CD4-positive, alpha-beta T cell treated with Interleukin-17A for 1 hour (primary cell): ENCODE measurements around the gene CCDC92.

ENCODE experiments used
- DNase-seq: peaks from one replicate; pipeline ENCODE4 v3.0.0-alpha.2; 2020

Gene CCDC92, protein sequence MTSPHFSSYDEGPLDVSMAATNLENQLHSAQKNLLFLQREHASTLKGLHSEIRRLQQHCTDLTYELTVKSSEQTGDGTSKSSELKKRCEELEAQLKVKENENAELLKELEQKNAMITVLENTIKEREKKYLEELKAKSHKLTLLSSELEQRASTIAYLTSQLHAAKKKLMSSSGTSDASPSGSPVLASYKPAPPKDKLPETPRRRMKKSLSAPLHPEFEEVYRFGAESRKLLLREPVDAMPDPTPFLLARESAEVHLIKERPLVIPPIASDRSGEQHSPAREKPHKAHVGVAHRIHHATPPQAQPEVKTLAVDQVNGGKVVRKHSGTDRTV

DNA sequence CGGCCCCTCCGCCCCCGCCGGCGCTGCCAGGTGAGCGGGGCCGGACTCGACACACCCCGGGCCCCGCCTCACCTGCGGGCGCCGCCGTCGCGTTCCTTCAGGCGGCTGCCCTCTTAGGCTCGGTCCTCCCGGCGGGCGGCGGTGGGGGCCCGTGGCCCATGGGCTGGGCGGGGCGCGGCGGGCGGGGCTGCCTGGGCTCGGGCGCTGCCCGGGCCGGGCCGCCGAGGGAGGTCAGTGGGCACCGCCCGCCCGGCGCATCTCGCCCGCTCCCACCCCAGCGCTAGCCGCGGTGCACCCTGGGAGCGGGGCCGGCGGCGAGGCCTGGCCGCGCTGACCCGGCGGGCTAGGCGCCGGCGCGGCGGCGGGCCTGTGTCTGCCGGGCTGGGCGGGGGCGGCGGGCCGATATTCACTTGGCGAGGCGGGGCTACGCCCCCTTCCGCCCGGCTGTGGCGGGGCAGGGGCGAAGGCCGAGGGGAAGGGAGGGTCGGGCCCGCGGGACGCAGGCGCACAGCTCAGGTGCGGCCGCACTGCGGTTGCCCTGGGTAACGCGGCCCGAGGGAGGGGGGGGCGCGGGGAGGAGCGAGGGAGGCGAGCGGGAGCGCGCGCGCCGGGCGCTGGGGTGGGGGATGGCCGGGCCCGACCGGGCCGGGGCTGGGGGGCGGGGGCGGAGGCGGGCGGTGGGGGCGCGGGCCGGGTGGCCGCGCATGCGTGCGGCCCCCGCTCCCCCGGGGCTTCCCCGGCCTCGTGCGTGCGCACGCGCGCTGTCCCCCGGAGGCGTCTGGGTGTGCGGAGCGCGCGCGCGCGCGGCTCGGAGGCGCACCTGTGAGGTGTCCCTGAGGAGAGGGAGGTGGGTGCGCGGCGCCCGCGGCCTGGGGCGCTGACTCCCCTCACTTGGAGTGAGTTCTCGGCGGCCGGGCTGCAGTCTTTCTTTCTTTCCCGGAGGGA lies at the start of gene CCDC92, which contains the start of gene ZNF664:
Gene CCDC92 (minus strand): TSS at position 375 of the 945 bp plus-strand sequence. CDS start 28,526 bp downstream, outside the sequence.
Gene ZNF664 (plus strand): TSS at position 759 of the 945 bp plus-strand sequence. CDS start 38,930 bp downstream, outside the sequence.
- DNase-seq, result peak; percentile 95

DNA sequence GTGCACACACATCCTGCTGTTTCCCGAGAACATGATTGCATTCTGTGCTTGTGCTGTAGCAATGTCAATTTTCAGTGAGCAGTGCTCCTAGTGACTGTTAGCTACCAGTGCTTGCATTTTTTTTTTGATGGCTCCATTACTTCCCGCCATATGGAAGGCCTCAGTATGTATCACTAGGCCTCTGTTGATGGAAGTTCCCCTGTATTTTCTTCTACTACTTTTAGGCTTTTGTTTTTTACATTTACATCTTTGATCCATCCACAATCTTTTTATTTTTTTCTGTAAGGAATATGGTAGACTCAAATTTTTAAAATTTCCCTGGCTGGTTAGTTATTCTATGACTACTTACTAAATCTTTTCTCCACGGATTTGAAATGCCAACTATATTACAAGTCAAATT lies 49.5 kb upstream of the CCDC92 start:
- no peak for DNase-seq

DNA sequence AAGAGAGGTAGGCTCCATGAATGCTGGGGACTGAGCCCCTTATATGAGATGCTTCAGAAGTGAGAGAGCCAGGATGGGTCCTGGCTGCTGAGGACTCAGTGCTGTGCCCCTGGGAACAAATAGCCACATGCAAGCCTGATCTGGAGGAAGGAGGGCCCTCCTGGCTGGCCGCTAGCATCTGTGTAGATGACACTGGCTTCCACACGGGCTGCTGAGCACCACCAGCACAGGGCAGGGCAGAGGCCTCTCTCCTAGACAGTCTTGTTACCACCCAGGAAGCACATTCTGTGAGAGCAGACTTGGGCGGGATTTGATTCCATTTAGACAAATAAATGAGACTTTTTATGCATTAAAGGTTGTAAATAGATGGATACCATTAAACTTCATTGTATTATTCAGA lies 48.4 kb upstream of the CCDC92 start:
- DNase-seq, result no peak

DNA sequence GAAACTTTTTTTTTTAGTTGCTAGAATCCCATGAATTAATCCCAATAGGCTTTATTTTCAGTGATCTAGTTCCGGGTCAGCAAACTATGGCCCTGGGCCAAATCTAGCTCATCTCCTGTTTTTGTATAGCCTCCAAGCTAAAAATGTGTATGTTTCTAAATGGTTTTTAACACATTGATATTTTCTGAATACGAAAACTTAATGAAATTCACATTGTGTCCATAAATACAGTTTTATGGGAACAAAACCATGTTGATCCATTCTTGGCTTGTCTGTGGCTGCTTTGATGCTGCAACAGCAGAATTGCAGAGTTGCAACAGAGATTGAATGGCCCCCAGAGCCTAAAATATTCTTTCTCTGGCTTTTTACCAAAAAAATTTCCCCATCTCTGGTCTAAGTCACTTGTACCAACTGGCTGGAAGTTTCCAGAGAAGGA lies 47.9 kb upstream of the CCDC92 start:
- DNase-seq, result no peak

DNA sequence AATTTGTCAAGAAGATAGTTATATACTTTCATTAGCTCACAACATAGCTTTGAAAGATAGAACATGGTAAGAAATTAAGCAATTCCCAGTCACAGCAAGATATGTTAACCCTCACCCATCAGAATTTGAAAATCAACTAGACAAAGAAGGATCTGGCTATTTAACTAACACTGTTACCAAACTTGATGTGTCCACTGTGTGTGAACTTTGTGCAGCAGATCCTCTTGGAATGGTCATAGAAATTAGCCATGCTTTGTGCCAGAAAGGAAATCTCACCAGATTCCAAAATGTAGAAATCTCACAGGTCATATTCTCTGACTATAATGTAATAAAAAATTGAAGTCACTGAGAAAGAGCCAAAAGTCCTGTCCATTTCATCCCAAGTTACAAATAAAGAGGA lies 46.5 kb upstream of the CCDC92 start:
- DNase-seq, result no peak

DNA sequence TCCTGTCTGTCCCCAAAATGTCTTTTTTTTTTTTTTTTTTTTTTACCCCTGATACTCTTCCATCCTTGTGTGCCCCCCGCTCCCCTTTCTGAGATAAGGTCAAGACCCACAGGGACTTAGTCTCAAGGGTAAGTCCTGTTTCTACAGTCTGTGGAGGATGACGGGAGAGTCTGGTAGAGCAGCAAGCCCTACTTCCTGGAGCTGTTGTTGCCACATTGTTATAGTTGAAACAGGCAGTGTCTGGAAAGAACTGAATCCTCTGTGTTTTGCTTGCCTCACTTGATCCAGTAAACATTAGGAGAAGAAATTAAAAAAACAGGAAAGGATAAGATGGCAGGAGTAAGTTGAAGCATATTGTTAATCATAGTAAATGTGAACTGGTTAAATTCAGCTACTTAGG lies 45.9 kb upstream of the CCDC92 start:
- no peak for DNase-seq

DNA sequence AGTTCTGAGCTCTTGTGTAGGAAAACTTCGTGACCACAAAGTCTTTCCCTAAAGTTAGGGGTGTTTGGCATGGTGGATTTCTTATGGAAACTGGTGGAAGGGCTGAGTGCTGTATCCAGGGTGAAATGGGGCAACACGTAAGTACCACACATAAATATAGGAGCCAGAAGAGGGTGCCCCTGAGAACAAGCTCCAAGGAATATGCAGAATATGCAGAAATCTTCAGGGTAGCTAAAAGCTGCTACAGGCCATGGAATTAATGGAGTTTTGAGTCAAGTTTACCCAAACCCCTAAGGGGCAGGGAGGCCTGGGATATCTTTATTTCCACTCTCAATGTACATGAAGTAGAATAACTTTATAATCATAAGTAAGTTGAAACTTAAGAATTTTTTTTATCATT lies 44.4 kb upstream of the CCDC92 start:
- DNase-seq, result no peak

DNA sequence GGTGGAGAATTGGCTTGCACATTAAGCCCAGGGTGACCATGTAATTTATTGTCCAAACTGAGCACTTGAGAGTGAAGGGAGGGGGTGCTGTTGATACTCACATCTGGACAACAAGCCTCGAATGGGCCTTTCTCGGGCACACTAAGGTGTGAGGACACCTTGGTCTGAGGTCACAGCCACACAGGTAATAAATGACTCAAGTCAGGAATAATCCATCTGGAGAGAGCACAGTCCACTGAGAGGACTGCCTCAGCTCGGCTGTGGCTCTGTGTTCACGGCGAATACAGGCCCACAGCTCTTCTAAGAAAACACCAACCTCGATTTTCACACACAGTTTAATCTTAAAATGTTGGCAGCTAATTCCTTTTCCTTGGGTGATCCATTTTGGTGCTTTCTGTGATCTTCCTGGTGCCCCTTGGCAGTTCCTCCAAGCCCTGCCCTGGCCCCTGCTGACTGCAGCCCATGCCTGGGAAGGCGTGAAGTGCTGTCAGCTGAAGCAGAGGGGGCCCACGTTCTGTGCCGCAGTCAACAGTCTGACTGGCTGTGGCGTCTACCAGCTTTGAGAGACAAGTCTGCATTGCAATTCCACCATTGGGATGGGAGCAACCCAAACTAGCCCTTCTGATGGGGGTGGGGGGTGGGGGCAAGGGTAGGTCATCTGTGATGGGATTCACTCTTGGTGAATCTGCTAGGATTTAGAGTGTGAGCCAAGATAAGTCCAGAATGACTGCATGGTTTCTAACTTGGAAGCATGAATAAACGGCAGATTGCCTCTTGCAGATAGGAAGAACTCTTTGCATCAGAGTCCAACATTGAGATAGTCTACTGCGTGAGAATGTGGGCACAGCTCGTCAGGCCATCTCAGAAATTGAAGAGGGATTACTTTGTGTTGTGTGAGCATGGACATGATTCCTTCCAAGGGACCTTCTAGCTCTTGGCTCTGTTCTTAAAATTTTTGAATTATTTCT lies 43.1 kb upstream of the CCDC92 start:
- no peak for DNase-seq

DNA sequence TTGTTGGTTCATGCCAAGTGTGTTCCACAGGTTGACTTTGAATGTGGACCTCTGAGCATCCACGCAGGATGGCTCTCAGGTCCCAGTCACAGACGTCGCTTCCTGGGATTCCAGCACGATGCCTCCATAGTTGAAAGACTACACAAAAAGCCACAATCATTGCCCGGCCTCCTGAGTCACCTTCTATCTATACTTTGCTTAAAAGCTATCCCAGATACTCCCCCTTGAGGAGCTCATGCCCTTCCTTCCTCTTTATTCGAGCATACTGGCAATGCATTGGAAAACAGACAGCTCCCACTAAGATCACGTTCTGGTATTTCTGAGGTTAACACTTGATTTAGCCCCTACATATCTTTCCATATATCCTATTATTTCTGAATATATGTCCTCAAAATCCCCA lies 40.4 kb upstream of the CCDC92 start:
- no peak for DNase-seq

DNA sequence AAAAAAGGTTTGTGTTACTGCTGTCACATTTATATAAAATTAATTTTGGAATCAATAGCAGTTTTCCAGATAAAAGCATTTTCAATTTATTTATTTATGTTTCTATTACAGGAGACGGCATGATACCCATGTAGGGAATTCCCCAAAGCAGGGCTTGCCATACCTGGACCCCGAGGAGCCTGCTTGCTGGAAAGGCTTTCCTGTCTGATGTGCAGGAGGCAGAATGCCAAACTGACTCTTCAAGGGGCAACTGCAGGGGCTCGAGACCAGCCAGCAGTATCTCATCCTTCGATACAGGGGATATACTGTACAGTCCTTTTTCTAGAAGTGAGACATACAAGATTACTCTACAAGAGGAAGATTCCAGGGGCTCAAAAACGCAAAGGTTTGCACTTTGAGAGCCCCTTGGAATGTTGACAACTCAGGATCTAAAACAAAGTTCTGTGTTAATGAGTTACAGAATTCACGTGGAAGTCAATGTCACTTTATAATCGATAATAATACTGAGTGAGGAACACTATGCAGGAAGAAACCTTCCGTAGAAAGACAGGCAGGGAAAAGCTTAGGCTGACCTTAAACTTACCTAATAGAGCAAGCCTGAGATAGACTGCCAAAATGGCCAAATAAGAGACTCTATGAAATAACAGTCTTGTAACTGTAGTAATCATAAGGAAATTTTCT lies 38.9 kb upstream of the CCDC92 start:
- no peak for DNase-seq

DNA sequence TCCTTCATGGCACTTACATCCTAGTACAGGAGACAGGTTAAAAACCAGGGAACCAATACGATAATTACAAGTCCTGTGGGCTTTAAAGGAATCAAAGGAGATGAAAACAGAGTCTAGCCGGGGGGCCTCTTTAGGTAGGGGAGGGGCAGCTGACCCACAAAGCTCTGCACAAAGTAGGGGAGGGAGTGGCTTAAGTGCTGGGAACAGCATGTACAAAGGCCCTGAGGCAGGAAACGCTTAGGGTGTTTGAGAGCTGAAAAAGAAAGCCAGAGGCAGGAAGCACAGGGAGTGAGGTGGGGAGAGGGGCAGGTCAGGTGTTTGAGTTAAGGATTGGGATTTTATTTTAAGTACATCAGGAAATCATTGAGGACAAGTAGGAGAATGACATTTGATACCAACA lies 38.1 kb upstream of the CCDC92 start:
- no peak for DNase-seq

DNA sequence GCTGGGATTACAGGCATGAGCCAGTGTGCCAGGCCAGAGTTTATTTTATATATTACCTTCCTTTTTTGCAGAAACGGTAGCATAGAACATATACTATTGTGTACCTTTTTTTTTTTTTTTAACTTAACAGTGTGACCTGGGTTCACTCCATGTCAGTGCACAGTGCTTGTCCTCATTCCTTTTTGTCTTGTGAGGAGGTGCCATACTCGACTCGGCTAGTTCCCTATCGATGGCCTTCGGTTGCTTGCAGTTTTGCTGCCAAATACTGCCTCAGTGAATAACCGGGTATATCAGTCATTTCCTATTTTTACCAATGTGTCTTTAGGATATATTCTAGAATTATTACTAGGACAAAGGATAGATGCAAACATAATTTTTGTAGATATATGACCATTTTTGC lies 37.1 kb upstream of the CCDC92 start:
- no peak for DNase-seq

DNA sequence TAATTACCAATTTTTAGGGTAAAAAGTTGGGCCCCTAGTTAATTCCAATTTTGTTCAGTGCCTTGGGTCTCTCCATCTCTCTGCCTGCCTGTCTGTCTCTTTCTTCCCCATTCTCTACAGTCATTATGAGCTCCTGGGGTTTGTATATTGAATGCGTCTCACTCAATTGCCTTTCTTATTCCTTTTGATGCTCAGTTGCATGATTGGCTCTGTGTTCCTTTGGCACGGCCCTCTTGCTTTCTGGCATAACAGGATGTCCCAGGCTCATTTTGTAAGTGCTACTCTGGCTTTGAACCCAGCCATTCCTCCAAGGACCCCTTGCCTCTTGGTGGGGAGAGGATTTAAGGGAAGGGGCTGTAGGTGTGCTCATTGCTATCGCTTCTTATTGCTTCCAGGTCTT lies 36.0 kb upstream of the CCDC92 start:
- DNase-seq, result no peak

DNA sequence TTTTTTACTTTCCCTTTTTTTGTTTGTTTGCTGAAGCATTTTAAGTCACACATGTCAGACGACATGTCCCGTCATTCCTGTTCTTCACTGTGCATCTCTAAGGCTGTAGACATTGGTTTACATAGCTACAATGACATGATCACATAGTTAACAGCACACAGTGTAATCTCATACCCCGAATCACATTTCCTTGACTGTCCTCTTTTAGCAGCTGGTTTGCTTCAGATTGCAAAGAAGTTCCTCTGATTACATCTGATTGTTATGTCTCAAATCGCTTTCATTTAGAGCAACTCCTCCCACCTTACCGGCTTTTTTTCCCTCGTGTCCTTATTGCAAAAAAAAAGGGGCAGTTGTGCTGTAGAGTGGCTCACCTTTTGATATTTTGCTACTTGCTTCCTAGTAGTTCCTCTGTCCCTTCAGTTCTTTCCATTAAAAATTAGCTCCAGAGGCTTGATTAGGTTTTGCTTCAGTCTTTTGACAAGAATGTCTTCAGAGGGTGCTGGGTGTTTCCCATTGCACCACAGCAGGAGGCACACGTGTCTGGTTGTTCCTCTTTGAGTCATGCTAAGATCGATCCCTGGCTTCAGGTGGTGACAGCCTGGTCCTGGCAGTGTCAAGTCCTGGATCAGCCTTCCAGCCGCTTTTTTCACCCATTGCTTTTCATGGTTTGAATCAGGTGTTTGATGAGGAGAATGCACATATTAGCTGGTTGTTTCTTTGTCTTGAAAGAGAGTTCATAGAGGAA lies 35.4 kb upstream of the CCDC92 start:
- DNase-seq, result no peak

DNA sequence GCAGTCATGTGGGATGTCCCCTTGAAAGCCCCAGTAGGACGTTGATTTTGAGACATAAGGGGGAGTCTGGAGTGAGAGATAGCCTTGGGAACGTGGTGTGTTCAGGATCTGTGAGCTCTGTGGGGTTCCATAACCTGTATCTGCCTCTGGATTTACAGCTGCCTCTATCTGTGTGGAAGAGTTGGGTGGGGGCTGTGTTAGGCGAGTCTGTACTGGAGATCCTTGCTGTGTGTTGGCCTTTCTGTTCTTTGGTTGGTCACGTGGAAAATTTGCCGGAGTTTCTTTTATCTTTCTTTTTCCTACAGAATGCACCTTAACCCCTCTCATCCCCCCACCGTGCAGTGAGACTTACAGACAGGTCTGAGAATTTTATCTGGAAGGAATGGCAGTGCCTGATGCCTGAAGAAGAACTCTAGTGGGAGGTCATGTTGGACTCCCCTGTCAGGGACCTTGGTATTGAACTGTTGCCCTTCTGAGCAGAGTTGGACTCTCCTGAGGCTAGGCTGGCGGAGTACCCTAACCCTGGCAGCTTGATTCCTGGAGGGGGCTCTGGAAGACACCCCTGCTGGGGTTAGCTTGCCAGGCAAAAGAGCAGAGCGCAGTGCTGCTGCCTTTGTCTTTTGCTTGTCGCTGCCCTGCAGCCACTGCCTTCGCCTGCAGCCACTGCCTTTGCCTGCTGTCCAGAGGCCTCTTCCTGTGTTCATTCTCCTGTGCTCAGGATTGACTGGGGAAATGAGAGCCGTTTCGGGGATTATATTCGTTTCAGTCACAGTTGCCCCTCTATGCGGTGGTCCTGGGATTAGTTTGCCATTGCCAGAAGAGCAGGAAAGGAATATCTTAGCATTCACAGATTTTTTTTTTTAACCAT lies 34.4 kb upstream of the CCDC92 start:
- DNase-seq, result no peak

DNA sequence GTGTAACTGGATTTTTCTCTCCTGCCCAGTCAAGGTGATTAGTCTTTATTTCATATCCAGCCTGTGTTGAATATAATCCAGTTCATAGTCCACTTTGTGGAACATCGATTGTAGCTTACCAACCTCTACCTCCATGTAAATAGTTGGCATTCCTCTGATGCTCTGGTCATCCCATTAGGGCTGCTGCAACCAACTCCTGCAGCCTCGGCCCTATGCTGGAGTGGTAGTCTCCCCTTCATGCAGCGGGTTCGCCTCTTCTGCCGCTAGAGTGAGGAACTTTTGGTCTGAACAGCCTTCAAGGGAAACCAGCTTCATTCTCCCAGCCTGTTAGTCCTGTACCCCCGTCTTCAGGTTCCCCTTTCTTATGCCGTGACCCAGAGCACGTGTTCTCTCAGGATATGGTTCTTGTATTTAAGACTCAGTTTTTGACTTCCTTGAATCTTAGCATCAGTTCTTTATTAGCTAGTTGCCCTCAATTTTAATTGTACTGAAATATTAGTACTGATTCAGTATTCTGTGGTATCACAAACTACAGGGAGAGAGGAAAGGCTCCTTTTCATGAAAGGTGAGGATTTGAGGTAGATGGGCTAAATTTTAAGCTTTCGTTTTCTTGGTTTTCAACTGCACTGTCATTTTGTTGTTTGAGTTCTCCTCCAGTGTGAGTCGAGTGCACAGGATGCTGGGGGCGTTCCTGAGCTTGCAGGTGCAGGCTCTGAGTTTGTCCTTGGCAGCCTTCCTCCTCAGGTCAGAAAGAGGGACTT lies 33.6 kb upstream of the CCDC92 start:
- no peak for DNase-seq

DNA sequence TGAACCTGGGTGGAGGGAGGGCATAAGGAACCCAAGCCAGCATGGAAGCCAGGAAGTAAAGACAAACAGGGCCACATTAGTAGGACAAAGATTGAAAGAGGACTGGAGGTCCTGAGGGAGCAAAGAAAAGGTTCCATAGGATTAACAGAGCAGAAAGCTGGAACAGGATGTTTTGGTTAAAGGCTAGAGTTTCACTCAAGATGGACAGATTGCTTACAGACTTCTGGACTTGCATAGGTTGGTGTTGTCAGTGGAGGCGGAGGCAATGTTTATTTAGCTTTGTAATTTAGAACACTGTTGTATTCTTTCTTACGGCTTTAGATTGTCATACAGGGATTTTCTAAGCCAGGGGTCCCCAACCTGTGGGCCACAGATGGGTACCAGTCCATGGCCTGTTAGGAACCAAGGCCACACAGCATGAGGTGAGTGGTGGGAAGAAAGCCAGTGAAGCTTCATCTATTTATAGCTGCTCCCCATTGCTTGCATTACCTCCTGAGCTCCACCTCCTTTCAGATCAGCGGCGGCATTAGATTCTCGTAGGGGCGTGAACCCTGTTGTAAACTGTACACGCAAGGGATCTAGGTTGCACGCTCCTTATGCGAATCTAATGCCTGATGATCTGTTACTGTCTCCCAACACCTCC lies 31.7 kb upstream of the CCDC92 start:
- DNase-seq, result no peak

DNA sequence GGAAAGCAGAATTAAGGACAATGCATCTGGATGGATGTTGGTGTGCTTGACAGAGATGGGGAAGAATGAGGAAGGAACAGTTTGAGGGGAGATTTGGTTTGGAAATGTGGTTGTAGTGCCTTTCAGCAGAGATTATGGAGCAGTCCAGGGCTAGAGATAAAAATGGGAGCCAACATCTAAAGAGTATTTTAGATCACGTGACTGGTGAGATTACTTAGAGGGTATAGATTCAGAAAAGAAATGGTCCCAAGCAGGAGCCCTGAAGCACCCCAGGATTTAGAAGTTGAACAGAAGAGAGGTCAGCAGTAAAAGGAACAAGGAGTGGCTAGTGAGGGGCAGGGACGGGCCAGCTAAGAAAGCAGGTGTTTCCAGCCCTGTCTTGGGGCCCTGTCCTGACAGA lies 30.0 kb upstream of the CCDC92 start:
- no peak for DNase-seq
